Measurements from ENCODE around the gene ATP10B.

GRCh38 chr5:160629003-160629402 lies 223.0 kb downstream of the ATP10B start:
- TF ChIP-seq POLR2A (IDR thresholded peaks at IDR 0.05; ENCODE audit: low read length) (no peak), GATA1 (IDR thresholded peaks at IDR 0.05; ENCODE audit: low read depth, low read length) (no peak)

All from erythroblast (primary cell).